HL-60 (cell line): Measurements from ENCODE around the gene NKAPD1.

ENCODE experiments used
- DNase-seq, 2 experiments: peaks; one replicate each; pipeline ENCODE4 v3.0.0-alpha.2; 2010 to 2020; ENCODE audit warnings: low read depth in 1 of 2, low spot score in 1 of 2
- H3K27ac ChIP-seq: fragments of 250-450 bp; sonication (Bioruptor Pico); replicated peaks from 2 replicates; pipeline ENCODE4 v1.5.1; 2020; ENCODE audit warnings: mild to moderate bottlenecking, moderate library complexity
- H3K27me3 ChIP-seq: fragments of 250-450 bp; sonication (Bioruptor Pico); 2 replicates; pipeline ENCODE4 v1.5.1; 2021; ENCODE audit warnings: mild to moderate bottlenecking, moderate library complexity; ENCODE audit not compliant: insufficient read depth, poor library complexity, severe bottlenecking
- H3K4me3 ChIP-seq: replicated peaks from 2 replicates; pipeline ENCODE4 v1.5.1; 2011; ENCODE audit warnings: mild to moderate bottlenecking, control low read depth, low read length; ENCODE audit not compliant: insufficient read depth
- GABPA ChIP-seq: IDR thresholded peaks from 2 replicates; pipeline ENCODE4 v1.6.1; 2012; ENCODE audit warnings: low read depth
- POLR2AphosphoS5 ChIP-seq: IDR thresholded peaks from 2 replicates; pipeline ENCODE4 v1.6.1; 2012; ENCODE audit warnings: low read depth
- SPI1 ChIP-seq: IDR thresholded peaks from 2 replicates; pipeline ENCODE4 v1.6.1; 2012; ENCODE audit warnings: low read depth, mild to moderate bottlenecking, borderline replicate concordance
- TF ChIP-seq, protein P1 (sequence below): IDR thresholded peaks from 2 replicates; pipeline ENCODE4 v1.6.1; 2012; ENCODE audit warnings: low read depth; ENCODE audit not compliant: insufficient replicate concordance
- TF ChIP-seq, protein P2 (sequence below): IDR thresholded peaks from one replicate; pipeline ENCODE4 v1.5.1; 2011; ENCODE audit warnings: low read length, control low read depth, inconsistent platforms; ENCODE audit not compliant: insufficient read depth

Gene NKAPD1

DNA sequence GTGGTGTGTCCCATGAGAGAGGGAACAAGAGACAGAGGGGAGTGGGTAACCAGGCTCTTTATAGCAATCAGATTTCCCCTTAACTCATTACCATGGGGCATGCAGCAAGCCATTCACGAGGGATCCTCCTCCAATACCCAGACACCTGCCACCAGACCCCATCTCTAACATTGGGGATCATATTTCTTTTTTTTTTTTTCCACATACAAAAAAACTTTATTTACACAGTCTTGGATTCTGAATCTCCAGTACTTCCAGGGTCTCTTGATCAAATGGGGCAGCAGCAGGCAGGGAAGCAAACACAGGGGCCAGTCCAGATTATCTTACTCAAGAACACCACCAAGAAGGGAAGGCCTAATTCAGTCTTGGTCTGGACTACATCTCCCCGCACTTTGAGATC is 44.6 kb upstream of the NKAPD1 start:
- Histone ChIP-seq H3K4me3 (no peak overlapping the region), H3K27ac (no peak overlapping the region), H3K27me3 (no peaks in the 10 kb centered on the region)
- no peak for DNase-seq
- no peak for TF ChIP-seq GABPA
- TF ChIP-seq SPI1 = no peak

DNA sequence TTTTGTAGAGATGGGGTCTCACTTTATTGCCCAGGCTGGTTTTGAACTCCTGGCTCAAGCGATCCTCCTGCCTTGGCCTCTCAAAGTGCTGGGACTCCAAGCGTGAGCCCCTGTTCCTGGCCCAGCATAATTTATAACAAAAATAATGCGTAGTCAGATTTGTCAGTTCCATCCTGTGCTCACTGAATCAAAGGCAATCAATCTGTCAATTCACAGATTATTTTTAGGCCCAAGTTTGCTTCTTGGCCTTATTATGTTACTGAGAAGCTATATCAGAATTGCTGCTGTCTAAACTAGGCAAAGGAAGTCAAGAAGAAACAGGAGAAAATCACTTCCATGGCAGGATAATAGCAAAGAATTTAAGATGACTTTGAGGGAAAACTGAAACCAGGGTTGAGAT is 40.2 kb upstream of the NKAPD1 start:
- no peaks in the 10 kb centered on the region for H3K27me3 ChIP-seq
- H3K27ac ChIP-seq = no peak overlapping the region
- H3K4me3 ChIP-seq = no peak overlapping the region
- DNase-seq = no peak
- TF ChIP-seq, protein P1, sequence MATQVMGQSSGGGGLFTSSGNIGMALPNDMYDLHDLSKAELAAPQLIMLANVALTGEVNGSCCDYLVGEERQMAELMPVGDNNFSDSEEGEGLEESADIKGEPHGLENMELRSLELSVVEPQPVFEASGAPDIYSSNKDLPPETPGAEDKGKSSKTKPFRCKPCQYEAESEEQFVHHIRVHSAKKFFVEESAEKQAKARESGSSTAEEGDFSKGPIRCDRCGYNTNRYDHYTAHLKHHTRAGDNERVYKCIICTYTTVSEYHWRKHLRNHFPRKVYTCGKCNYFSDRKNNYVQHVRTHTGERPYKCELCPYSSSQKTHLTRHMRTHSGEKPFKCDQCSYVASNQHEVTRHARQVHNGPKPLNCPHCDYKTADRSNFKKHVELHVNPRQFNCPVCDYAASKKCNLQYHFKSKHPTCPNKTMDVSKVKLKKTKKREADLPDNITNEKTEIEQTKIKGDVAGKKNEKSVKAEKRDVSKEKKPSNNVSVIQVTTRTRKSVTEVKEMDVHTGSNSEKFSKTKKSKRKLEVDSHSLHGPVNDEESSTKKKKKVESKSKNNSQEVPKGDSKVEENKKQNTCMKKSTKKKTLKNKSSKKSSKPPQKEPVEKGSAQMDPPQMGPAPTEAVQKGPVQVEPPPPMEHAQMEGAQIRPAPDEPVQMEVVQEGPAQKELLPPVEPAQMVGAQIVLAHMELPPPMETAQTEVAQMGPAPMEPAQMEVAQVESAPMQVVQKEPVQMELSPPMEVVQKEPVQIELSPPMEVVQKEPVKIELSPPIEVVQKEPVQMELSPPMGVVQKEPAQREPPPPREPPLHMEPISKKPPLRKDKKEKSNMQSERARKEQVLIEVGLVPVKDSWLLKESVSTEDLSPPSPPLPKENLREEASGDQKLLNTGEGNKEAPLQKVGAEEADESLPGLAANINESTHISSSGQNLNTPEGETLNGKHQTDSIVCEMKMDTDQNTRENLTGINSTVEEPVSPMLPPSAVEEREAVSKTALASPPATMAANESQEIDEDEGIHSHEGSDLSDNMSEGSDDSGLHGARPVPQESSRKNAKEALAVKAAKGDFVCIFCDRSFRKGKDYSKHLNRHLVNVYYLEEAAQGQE = no peak
- no peak for TF ChIP-seq SPI1
- TF ChIP-seq, protein P2, sequence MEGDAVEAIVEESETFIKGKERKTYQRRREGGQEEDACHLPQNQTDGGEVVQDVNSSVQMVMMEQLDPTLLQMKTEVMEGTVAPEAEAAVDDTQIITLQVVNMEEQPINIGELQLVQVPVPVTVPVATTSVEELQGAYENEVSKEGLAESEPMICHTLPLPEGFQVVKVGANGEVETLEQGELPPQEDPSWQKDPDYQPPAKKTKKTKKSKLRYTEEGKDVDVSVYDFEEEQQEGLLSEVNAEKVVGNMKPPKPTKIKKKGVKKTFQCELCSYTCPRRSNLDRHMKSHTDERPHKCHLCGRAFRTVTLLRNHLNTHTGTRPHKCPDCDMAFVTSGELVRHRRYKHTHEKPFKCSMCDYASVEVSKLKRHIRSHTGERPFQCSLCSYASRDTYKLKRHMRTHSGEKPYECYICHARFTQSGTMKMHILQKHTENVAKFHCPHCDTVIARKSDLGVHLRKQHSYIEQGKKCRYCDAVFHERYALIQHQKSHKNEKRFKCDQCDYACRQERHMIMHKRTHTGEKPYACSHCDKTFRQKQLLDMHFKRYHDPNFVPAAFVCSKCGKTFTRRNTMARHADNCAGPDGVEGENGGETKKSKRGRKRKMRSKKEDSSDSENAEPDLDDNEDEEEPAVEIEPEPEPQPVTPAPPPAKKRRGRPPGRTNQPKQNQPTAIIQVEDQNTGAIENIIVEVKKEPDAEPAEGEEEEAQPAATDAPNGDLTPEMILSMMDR = no peak
- no peak for TF ChIP-seq GABPA
- no peak for TF ChIP-seq POLR2AphosphoS5

DNA sequence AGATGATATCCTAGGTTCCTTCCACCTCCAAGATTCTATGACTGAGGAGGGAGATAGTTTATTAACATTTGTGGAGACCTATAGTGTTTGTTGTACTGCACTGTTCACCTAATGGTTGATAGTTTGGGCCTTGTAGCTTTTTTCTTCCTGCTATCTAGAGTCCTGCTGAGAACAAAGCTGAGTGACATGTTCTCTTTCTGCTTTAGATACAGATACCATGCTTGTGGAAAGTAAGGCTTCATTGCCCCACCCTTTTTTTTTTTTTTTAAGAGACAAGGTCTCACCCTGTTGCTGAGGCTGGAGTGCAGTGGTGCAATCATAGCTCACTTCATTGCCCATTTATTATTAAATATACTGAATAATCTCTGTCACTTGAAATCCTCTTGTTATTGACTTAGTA is 36.6 kb upstream of the NKAPD1 start:
- Histone ChIP-seq H3K27me3 (no peaks in the 10 kb centered on the region), H3K27ac (no peak overlapping the region), H3K4me3 (no peak overlapping the region)
- TF ChIP-seq GABPA (no peak), POLR2AphosphoS5 (no peak), SPI1 (no peak)
- TF ChIP-seq, protein P1 = no peak
- TF ChIP-seq, protein P2 = no peak
- no peak for DNase-seq

DNA sequence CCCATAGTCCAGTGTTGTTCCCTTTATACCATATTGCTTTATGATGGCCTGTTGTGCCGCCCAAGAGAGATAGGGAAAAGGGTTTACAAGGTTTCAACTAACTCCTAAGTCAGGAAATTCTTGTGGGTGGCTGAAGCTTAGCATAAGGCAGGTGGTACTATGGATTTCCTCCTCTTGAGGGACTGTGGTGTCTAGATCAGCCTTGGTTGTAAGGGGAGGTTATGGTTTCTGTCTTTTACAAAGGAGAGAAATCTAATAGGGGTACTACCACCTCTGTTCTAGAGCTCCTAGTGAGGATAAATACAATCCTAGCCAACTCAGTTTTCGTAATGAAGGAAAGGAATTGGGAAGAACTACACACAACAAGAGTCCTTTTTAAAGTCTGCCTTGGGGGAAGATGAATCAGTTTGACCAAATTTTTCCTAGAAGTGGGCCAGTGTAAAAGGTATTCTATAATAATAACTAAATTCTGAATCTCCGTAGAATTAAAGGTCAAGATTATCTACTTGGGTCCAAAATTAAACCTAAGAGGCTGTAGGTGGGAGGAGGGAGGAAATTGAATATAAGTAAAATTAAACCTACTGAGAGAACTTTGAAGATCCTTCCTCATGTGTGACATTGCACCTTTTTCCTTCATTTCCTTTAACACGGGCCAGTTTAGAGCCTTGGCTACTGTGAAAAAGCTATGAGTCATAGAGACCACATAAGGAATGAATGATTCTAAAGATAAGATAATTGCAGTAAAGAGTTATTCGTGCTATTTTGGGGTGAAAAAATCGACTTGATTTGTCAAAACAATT is 31.7 kb upstream of the NKAPD1 start:
- Histone ChIP-seq H3K27ac (no peak overlapping the region), H3K4me3 (no peak overlapping the region), H3K27me3 (no peaks in the 10 kb centered on the region)
- no peak for TF ChIP-seq GABPA
- TF ChIP-seq, protein P2 = no peak
- TF ChIP-seq SPI1 = no peak
- TF ChIP-seq POLR2AphosphoS5 = no peak
- TF ChIP-seq, protein P1 = no peak
- no peak for DNase-seq
